Endothelial cell of umbilical vein (primary cell): ENCODE measurements around the gene FPR1. TPM values are rescaled to one million over a fixed set of nuclear protein-coding genes. Genes with fewer than 3 reads are reported as not detected.

ENCODE experiments used
- BruUV-seq: library from RNA; stranded (reverse); fragments of 400-500 nt; replicated peaks from 2 replicates; lab custom pipeline; 2021; lab: Mats Ljungman, UMichigan
- CTCF ChIA-PET: fragments of 300-600, 350-600 bp; sonication (Branson Sonifier 250); formaldehyde crosslinking; loops from one replicate; lab custom pipeline; 2021; ENCODE audit warnings: antibody characterized with exemption, inconsistent platforms; lab: Charles Lee
- POLR2A ChIA-PET: fragments of 300-600, 350-600 bp; sonication (Branson Sonifier 250); formaldehyde crosslinking; loops from one replicate; lab custom pipeline; 2021; ENCODE audit warnings: antibody characterized with exemption, inconsistent platforms; lab: Charles Lee
- DNase-seq: peaks from one replicate; pipeline ENCODE4 v3.0.0-alpha.2; 2011; ENCODE audit warnings: low read depth, low spot score
- FAIRE-seq: peaks from 2 replicates; lab custom pipeline; 2011; peaks lifted over from hg19 to GRCh38; lab: Jason Lieb, UNC
- H2AFZ ChIP-seq: 2 replicates; pipeline ENCODE4 v1.6.0; 2012; ENCODE audit warnings: low read depth, low read length, control low read depth, inconsistent platforms
- H3K27ac ChIP-seq: 2 replicates; pipeline ENCODE4 v1.5.1; 2011; ENCODE audit warnings: low read depth, mild to moderate bottlenecking, control low read depth, low read length, moderate library complexity; ENCODE audit not compliant: insufficient read depth
- H3K27me3 ChIP-seq, 2 experiments: 2 replicates each; pipeline versions ENCODE4 v1.6.0 to v1.6.1; 2011; ENCODE audit warnings: low read length in 2 of 2, mixed read lengths in 1 of 2; ENCODE audit not compliant: control insufficient read depth in 2 of 2, insufficient read depth in 2 of 2
- H3K36me3 ChIP-seq, 2 experiments: 2 replicates in 1 of 2; 3 replicates in 1 of 2; pipeline ENCODE4 v1.5.1; 2011; ENCODE audit warnings: low read length in 2 of 2, mild to moderate bottlenecking in 1 of 2, moderate library complexity in 1 of 2; ENCODE audit not compliant: control insufficient read depth in 2 of 2, insufficient read depth in 2 of 2; ENCODE audit errors: extremely low read depth in 1 of 2
- H3K4me1 ChIP-seq: 3 replicates; pipeline ENCODE4 v1.5.1; 2011; ENCODE audit warnings: mild to moderate bottlenecking, low read length; ENCODE audit not compliant: control insufficient read depth, insufficient read depth; ENCODE audit errors: extremely low read depth
- H3K4me2 ChIP-seq: 2 replicates; pipeline ENCODE4 v1.6.1; 2011; ENCODE audit warnings: low read length, control low read depth, mixed read lengths; ENCODE audit not compliant: insufficient read depth
- H3K4me3 ChIP-seq, 3 experiments: fragments of 200-600 bp in 1 of 3; sonication (generic), shearing (Covaris generic) in 1 of 3; replicated peaks in 1 of 3; 2 replicates each; pipeline ENCODE4 v1.5.1; 2011 to 2016; ENCODE audit warnings: control low read depth in 3 of 3, low read length in 3 of 3, mild to moderate bottlenecking in 2 of 3, inconsistent platforms in 1 of 3, low read depth in 1 of 3, moderate library complexity in 1 of 3; ENCODE audit not compliant: insufficient read depth in 1 of 3
- H3K79me2 ChIP-seq: 2 replicates; pipeline ENCODE4 v1.6.0; 2012; ENCODE audit warnings: low read length, inconsistent platforms; ENCODE audit not compliant: control insufficient read depth, insufficient read depth
- H3K9ac ChIP-seq: replicated peaks from 2 replicates; pipeline ENCODE3; 2011; ENCODE audit warnings: low read length, control low read depth; ENCODE audit not compliant: insufficient read depth; ENCODE audit errors: extremely low read depth
- H3K9me1 ChIP-seq: replicated peaks from 3 replicates; pipeline ENCODE4 v1.6.0; 2011; ENCODE audit warnings: mild to moderate bottlenecking, low read length; ENCODE audit not compliant: control insufficient read depth, insufficient read depth; ENCODE audit errors: extremely low read depth
- H3K9me3 ChIP-seq: replicated peaks from 2 replicates; pipeline ENCODE4 v1.5.1; 2012; ENCODE audit warnings: low read length, inconsistent platforms; ENCODE audit not compliant: control insufficient read depth, insufficient read depth
- H4K20me1 ChIP-seq: replicated peaks from 2 replicates; pipeline ENCODE3; 2011; ENCODE audit warnings: mild to moderate bottlenecking, low read length; ENCODE audit not compliant: control insufficient read depth, insufficient read depth; ENCODE audit errors: extremely low read depth
- EZH2 ChIP-seq: IDR thresholded peaks from 2 replicates; pipeline ENCODE4 v1.6.1; 2012; ENCODE audit warnings: borderline replicate concordance, low read depth, mild to moderate bottlenecking, moderate library complexity, low read length, inconsistent platforms; ENCODE audit not compliant: severe bottlenecking
- FOS ChIP-seq: IDR thresholded peaks from 2 replicates; pipeline ENCODE4 v1.6.1; 2011; ENCODE audit warnings: mild to moderate bottlenecking, low read length, moderate library complexity, borderline replicate concordance; ENCODE audit not compliant: insufficient read depth
- GATA2 ChIP-seq: IDR thresholded peaks from 2 replicates; pipeline ENCODE4 v1.7.0; 2011; ENCODE audit warnings: low read depth, mild to moderate bottlenecking, moderate library complexity, mixed read lengths, low read length; ENCODE audit not compliant: insufficient read length, insufficient read depth
- JUN ChIP-seq: IDR thresholded peaks from 2 replicates; pipeline ENCODE4 v1.6.1; 2011; ENCODE audit warnings: borderline replicate concordance, low read depth; ENCODE audit not compliant: insufficient read length, insufficient read depth
- MYC ChIP-seq: IDR thresholded peaks from one replicate; pipeline ENCODE4 v1.6.1; 2011; ENCODE audit warnings: mild to moderate bottlenecking, low read depth, low read length
- POLR2AphosphoS5 ChIP-seq: IDR thresholded peaks from 2 replicates; pipeline ENCODE4 v1.6.1; 2012; ENCODE audit warnings: low read depth, mild to moderate bottlenecking, control low read depth, low read length, moderate library complexity; ENCODE audit not compliant: insufficient read depth
- dilution Hi-C: fragments of 300-500 bp; cut with MboI; formaldehyde crosslinking; loops from one replicate; pipeline ENCODE4 v1.15.0; 2019; ENCODE audit warnings: low sequenced_read_pairs; ENCODE audit not compliant: extremely low pct_ligation_motif_present
- intact Hi-C: fragments of 100-400 bp; cut with micrococcal nuclease; formaldehyde crosslinking; loops from one replicate; pipeline ENCODE4 v1.10.0; 2022
- polyA plus RNA-seq, 4 experiments: library from polyadenylated mRNA; depleted of rRNA in 3 of 4; stranded (reverse) in 3 of 4; unstranded in 1 of 4; fragments of >200 nt; gene quantifications; 2 replicates each; pipeline versions ENCODE4 v1.2.1 to v1.2.3, GENCODE V29; 2011 to 2012; ENCODE audit warnings: missing spikeins in 1 of 4
- total RNA-seq: library from RNA; stranded (reverse); gene quantifications from 2 replicates; pipeline ENCODE4 v1.2.3, GENCODE V29; 2021
- TF ChIP-seq, protein P1 (sequence below), 2 donors: IDR thresholded peaks; 1 replicate in 1 of 2; 2 replicates in 1 of 2; pipeline ENCODE4 v1.5.1; 2011; ENCODE audit warnings: low read length in 2 of 2, mild to moderate bottlenecking in 2 of 2, moderate library complexity in 2 of 2, control low read depth in 1 of 2, inconsistent platforms in 1 of 2, low read depth in 1 of 2; ENCODE audit not compliant: insufficient read depth in 1 of 2; ENCODE audit errors: extremely low read depth in 1 of 2

Gene FPR1
- total and polyA plus RNA-seq, 2 donors (not counting 3 experiments of a cell fraction or from before 2014, with no cell fraction given), result not detected

GRCh38 chr19:51729781-51730180 is 21.9 kb downstream of the FPR1 start:
- POLR2A ChIA-PET, result no interaction called here
- no peak overlapping the region for H3K27ac ChIP-seq
- DNase-seq (no peak), FAIRE-seq (no peak)
- intact Hi-C loops (no loop called here), dilution Hi-C loops (no loop called here)
- BruUV-seq, result no TSS peak
- no peak overlapping the region for H3K4me2 ChIP-seq
- H3K36me3 ChIP-seq, result no peaks in the 10 kb centered on the region
- H3K9ac ChIP-seq, result no peak overlapping the region
- no peaks in the 10 kb centered on the region for H3K27me3 ChIP-seq
- CTCF ChIA-PET, result no interaction called here
- no peaks in the 10 kb centered on the region for H4K20me1 ChIP-seq
- H3K4me3 ChIP-seq, result no peak overlapping the region
- H3K4me1 ChIP-seq, result no peaks in the 10 kb centered on the region
- no peaks in the 10 kb centered on the region for H3K79me2 ChIP-seq
- no peak overlapping the region for H2AFZ ChIP-seq
- no peaks in the 10 kb centered on the region for H3K9me1 ChIP-seq
- no peaks in the 10 kb centered on the region for H3K9me3 ChIP-seq
- TF ChIP-seq FOS (no peak), GATA2 (no peak), MYC (no peak), EZH2 (no peak)
- TF ChIP-seq, protein P1, sequence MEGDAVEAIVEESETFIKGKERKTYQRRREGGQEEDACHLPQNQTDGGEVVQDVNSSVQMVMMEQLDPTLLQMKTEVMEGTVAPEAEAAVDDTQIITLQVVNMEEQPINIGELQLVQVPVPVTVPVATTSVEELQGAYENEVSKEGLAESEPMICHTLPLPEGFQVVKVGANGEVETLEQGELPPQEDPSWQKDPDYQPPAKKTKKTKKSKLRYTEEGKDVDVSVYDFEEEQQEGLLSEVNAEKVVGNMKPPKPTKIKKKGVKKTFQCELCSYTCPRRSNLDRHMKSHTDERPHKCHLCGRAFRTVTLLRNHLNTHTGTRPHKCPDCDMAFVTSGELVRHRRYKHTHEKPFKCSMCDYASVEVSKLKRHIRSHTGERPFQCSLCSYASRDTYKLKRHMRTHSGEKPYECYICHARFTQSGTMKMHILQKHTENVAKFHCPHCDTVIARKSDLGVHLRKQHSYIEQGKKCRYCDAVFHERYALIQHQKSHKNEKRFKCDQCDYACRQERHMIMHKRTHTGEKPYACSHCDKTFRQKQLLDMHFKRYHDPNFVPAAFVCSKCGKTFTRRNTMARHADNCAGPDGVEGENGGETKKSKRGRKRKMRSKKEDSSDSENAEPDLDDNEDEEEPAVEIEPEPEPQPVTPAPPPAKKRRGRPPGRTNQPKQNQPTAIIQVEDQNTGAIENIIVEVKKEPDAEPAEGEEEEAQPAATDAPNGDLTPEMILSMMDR (IDR thresholded peaks at IDR 0.05; ENCODE audit: extremely low read depth in 1 of 2, insufficient read depth in 1 of 2, low read depth in 1 of 2, low read length in 2 of 2), result no peak

GRCh38 chr19:51727349-51727880 is 24.3 kb downstream of the FPR1 start:
- dilution Hi-C loops (no loop called here), intact Hi-C loops (no loop called here)
- CTCF ChIA-PET, result interaction anchor here (1.0 kb wide), 1 partner anchor 50 kb away, joined by 3 read pairs; no protein-coding TSS in a partner anchor
- H3K4me3 ChIP-seq, result no peak overlapping the region
- no peaks in the 10 kb centered on the region for H3K79me2 ChIP-seq
- no peak overlapping the region for H3K27ac ChIP-seq
- H3K27me3 ChIP-seq, result peaks cover 0 to under 1% of the 10 kb centered on the region in 2 experiments
- H3K9ac ChIP-seq, result no peak overlapping the region
- no peak for DNase-seq
- H2AFZ ChIP-seq, result no peak overlapping the region
- FAIRE-seq, result no peak
- H4K20me1 ChIP-seq, result no peaks in the 10 kb centered on the region
- POLR2A ChIA-PET, result no interaction called here
- H3K9me1 ChIP-seq, result no peaks in the 10 kb centered on the region
- no TSS peak for BruUV-seq
- H3K9me3 ChIP-seq, result no peaks in the 10 kb centered on the region
- TF ChIP-seq POLR2AphosphoS5, result no peak
- no peak for TF ChIP-seq JUN
- no peak for TF ChIP-seq EZH2
- TF ChIP-seq MYC, result no peak
- no peak for TF ChIP-seq FOS
- no peak overlapping the region for H3K4me2 ChIP-seq
- H3K36me3 ChIP-seq, result no peaks in the 10 kb centered on the region
- no peaks in the 10 kb centered on the region for H3K4me1 ChIP-seq
